HepG2 (cell line): ENCODE results near the gene P2RY2. TPM values are rescaled to one million over a fixed set of nuclear protein-coding genes. Genes with fewer than 3 reads are reported as not detected.
A peak's percentile ranks its signal among the peaks of the same experiment; 100 is the strongest.

Source experiments
- ARID5B ChIP-seq: IDR thresholded peaks from 2 replicates; pipeline ENCODE4 v1.4.0; 2020; ENCODE audit warnings: mild to moderate bottlenecking, missing genetic modification reagents
- CSRNP1 ChIP-seq: sonication (generic); formaldehyde crosslinking; IDR thresholded peaks from 2 replicates; pipeline ENCODE4 v1.8.1; 2023; ENCODE audit warnings: mild to moderate bottlenecking, missing genetic modification reagents
- EHMT2 ChIP-seq: fragments of 200-600 bp; sonication (generic); IDR thresholded peaks from 2 replicates; pipeline ENCODE4 v1.7.0; 2017; ENCODE audit warnings: antibody characterized with exemption, low read depth, low read length, borderline replicate concordance
- GFI1 ChIP-seq: sonication (generic); formaldehyde crosslinking; IDR thresholded peaks from 2 replicates; pipeline ENCODE4 v1.5.0; 2020; ENCODE audit warnings: missing genetic modification reagents, mild to moderate bottlenecking, borderline replicate concordance
- KDM2A ChIP-seq: sonication (generic); formaldehyde crosslinking; IDR thresholded peaks from 2 replicates; pipeline ENCODE4 v1.4.0; 2020; ENCODE audit warnings: low read depth, missing genetic modification reagents, borderline replicate concordance
- NCOR1 ChIP-seq: fragments of 200-600 bp; sonication (generic); IDR thresholded peaks from 2 replicates; pipeline ENCODE4 v1.7.0; 2017; ENCODE audit warnings: antibody characterized with exemption, low read length, borderline replicate concordance
- NFYB ChIP-seq: sonication (generic); formaldehyde crosslinking; IDR thresholded peaks from 2 replicates; pipeline ENCODE4 v1.4.0; 2020; ENCODE audit warnings: missing genetic modification reagents
- NONO ChIP-seq, 2 experiments: fragments of 450-650 bp in 1 of 2; sonication (generic) in 1 of 2; formaldehyde crosslinking in 1 of 2; IDR thresholded peaks in 1 of 2; conservative IDR thresholded peaks in 1 of 2; 2 replicates each; pipeline versions ENCODE4 v1.6.1 to v1.8.0; 2017 to 2022; ENCODE audit warnings: mild to moderate bottlenecking in 1 of 2, missing genetic modification reagents in 1 of 2, moderate library complexity in 1 of 2
- PHF8 ChIP-seq: sonication (generic); formaldehyde crosslinking; IDR thresholded peaks from 2 replicates; pipeline ENCODE4 v1.5.0; 2020; ENCODE audit warnings: missing genetic modification reagents
- PTBP1 ChIP-seq: fragments of 200-400 bp; formaldehyde crosslinking; IDR thresholded peaks from 2 replicates; pipeline ENCODE4 v1.6.1; 2018; ENCODE audit warnings: low read length, low read depth; ENCODE audit not compliant: poor library complexity, severe bottlenecking
- RARA ChIP-seq: IDR thresholded peaks from 2 replicates; pipeline ENCODE4 v1.6.1; 2016; ENCODE audit warnings: missing genetic modification reagents, missing compliant biosample characterization
- RBAK ChIP-seq: sonication (generic); formaldehyde crosslinking; IDR thresholded peaks from 2 replicates; pipeline ENCODE4 v1.5.1; 2020; ENCODE audit warnings: mild to moderate bottlenecking, missing genetic modification reagents
- RXRB ChIP-seq: IDR thresholded peaks from 2 replicates; pipeline ENCODE4 v1.6.1; 2016; ENCODE audit warnings: borderline replicate concordance, missing genetic modification reagents, missing compliant biosample characterization
- ZBTB1 ChIP-seq: sonication (generic); formaldehyde crosslinking; IDR thresholded peaks from 2 replicates; pipeline ENCODE4 v1.4.0; 2020; ENCODE audit warnings: missing genetic modification reagents, borderline replicate concordance
- ZNF225 ChIP-seq: sonication (generic); formaldehyde crosslinking; IDR thresholded peaks from 2 replicates; pipeline ENCODE4 v1.4.0; 2020; ENCODE audit warnings: mild to moderate bottlenecking, missing genetic modification reagents
- ZNF709 ChIP-seq: sonication (generic); formaldehyde crosslinking; IDR thresholded peaks from 2 replicates; pipeline ENCODE4 v1.5.0; 2020; ENCODE audit warnings: mild to moderate bottlenecking, missing genetic modification reagents
- polyA plus RNA-seq, 8 experiments: library from polyadenylated mRNA; depleted of rRNA in 3 of 8; stranded (reverse) in 7 of 8; unstranded in 1 of 8; fragments of >200 nt; fragmentation: Illumina TruSeq in 4 of 8; extraction: Trizol in 4 of 8; gene quantifications; 2 replicates each; pipeline versions ENCODE4 v1.2.1 to v1.2.3, GENCODE V29; 2011 to 2016; ENCODE audit warnings: low read depth in 4 of 8, missing spikeins in 1 of 8, mixed read lengths in 1 of 8; ENCODE audit not compliant: insufficient read depth in 1 of 8
- total RNA-seq, 5 experiments: library from RNA; depleted of rRNA; stranded (reverse); fragments of >200 nt; fragmentation: Illumina TruSeq; extraction: Trizol; gene quantifications; 2 replicates each; pipeline ENCODE4 v1.2.3, GENCODE V29; 2016; ENCODE audit warnings: low read depth in 1 of 5
- TF ChIP-seq, protein P1 (sequence below): sonication (generic); formaldehyde crosslinking; IDR thresholded peaks from 2 replicates; pipeline ENCODE4 v1.5.0; 2020; ENCODE audit warnings: missing genetic modification reagents, mild to moderate bottlenecking, borderline replicate concordance
- TF ChIP-seq, protein P2 (sequence below): IDR thresholded peaks from 2 replicates; pipeline ENCODE4 v1.6.1; 2016
- TF ChIP-seq, protein P3 (sequence below): IDR thresholded peaks from 2 replicates; pipeline ENCODE4 v1.6.1; 2016; ENCODE audit warnings: missing genetic modification reagents, missing compliant biosample characterization
- TF ChIP-seq, protein P4 (sequence below): IDR thresholded peaks from 2 replicates; pipeline ENCODE4 v1.6.1; 2016; ENCODE audit warnings: control low read depth

The P2RY2 gene
- total and polyA plus RNA-seq, 2 of the 13 experiments (the other 11 are each of a cell fraction or from before 2014, with no cell fraction given): 0.95 to 3.1 TPM

DNA sequence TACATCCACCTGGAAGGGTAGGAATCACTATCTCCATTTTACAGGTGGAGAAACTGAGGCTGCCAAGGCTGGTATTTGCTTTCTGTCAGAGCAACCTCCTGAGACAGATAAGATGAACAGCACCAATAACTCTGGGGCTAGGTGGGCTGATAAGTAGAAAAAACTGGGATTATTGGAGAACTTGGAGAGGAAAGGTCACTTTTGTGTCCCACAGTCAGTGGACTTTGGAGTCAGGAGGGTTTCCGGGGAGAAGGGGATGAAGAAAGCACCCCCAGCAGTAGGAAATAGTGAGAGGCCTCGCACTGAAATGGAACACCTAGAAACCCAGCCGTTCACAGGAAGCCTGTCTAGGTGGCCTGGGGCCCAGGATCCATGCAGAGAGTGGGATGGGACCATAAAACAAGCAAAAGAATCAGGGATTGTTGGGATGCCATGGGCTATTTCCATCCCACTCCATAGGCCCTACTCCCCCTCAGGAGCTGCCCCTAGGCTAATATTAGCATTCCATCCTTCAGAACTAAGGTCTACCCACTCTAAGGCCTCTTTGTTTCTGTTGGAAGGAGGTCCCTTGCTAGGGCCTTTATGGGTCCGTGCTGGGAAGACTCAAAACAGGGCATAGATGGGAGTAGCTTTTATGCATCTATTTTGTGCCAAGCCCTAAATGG, 45.0 kb upstream of the P2RY2 start (continued):
- TF ChIP-seq, protein P1, sequence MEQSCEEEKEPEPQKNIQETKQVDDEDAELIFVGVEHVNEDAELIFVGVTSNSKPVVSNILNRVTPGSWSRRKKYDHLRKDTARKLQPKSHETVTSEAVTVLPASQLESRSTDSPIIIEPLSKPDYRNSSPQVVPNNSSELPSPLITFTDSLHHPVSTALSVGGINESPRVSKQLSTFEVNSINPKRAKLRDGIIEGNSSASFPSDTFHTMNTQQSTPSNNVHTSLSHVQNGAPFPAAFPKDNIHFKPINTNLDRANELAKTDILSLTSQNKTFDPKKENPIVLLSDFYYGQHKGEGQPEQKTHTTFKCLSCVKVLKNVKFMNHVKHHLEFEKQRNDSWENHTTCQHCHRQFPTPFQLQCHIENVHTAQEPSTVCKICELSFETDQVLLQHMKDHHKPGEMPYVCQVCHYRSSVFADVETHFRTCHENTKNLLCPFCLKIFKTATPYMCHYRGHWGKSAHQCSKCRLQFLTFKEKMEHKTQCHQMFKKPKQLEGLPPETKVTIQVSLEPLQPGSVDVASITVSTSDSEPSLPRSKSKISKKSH (CRISPR knock-in tag): no peak
- TF ChIP-seq, protein P2, sequence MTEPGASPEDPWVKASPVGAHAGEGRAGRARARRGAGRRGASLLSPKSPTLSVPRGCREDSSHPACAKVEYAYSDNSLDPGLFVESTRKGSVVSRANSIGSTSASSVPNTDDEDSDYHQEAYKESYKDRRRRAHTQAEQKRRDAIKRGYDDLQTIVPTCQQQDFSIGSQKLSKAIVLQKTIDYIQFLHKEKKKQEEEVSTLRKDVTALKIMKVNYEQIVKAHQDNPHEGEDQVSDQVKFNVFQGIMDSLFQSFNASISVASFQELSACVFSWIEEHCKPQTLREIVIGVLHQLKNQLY: no peak
- TF ChIP-seq, protein P3, sequence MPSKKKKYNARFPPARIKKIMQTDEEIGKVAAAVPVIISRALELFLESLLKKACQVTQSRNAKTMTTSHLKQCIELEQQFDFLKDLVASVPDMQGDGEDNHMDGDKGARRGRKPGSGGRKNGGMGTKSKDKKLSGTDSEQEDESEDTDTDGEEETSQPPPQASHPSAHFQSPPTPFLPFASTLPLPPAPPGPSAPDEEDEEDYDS (CRISPR knock-in tag): no peak
- TF ChIP-seq NFYB (CRISPR knock-in tag): peak; percentile 12; the same call in 1 of the 2 replicates
- no peak for TF ChIP-seq ZNF709
- TF ChIP-seq RXRB (CRISPR knock-in tag): no peak
- no peak for TF ChIP-seq PHF8 (CRISPR knock-in tag)
- TF ChIP-seq CSRNP1 (CRISPR knock-in tag): no peak
- TF ChIP-seq ZBTB1 (CRISPR knock-in tag): no peak
- TF ChIP-seq RARA (CRISPR knock-in tag): no peak
- no peak for TF ChIP-seq PTBP1
- peak; percentile 50; the same call in 1 of the 2 replicates for TF ChIP-seq ARID5B (CRISPR knock-in tag)
- no peak for TF ChIP-seq KDM2A (CRISPR knock-in tag)
- TF ChIP-seq NCOR1: peak; percentile 59
- TF ChIP-seq NONO (IDR thresholded peaks at IDR 0.05): no peak
- TF ChIP-seq NONO (CRISPR knock-in tag; conservative IDR thresholded peaks at IDR 0.05): peak; percentile 51; the same call in 1 of the 2 replicates
- TF ChIP-seq GFI1 (CRISPR knock-in tag): no peak
- no peak for TF ChIP-seq ZNF225 (CRISPR knock-in tag)
- 0 out of 2 replicates have a peak, but pooled peaks have one; percentile 30 for TF ChIP-seq EHMT2
- TF ChIP-seq, protein P4, sequence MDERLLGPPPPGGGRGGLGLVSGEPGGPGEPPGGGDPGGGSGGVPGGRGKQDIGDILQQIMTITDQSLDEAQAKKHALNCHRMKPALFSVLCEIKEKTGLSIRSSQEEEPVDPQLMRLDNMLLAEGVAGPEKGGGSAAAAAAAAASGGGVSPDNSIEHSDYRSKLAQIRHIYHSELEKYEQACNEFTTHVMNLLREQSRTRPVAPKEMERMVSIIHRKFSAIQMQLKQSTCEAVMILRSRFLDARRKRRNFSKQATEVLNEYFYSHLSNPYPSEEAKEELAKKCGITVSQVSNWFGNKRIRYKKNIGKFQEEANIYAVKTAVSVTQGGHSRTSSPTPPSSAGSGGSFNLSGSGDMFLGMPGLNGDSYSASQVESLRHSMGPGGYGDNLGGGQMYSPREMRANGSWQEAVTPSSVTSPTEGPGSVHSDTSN (CRISPR knock-in tag): no peak
- TF ChIP-seq RBAK (CRISPR knock-in tag): no peak
